ENCODE results near the gene MUC3A.
"Not testable (repeated sequence)": the region's sequence is repeated elsewhere in the genome, so short reads cannot be mapped to it uniquely, and the experiment has no call there.

MUC3A gene

DNA sequence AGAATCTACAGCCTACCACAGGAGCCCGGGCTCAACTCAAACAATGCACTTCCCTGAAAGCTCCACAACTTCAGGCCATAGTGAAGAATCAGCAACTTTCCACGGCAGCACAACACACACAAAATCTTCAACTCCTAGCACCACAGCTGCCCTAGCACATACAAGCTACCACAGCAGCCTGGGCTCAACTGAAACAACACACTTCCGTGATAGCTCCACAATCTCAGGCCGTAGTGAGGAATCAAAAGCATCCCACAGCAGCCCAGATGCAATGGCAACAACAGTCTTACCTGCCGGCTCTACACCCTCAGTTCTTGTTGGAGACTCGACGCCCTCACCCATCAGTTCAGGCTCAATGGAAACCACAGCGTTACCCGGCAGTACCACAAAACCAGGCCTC lies 42.3 kb downstream of the MUC3A start:
- no peak overlapping the region for H2BK5ac ChIP-seq (ENCODE audit: low read depth, low read length, poor library complexity)
- H2AFZ ChIP-seq (ENCODE audit: insufficient read depth, low read length, poor library complexity), result no peak overlapping the region
- no peaks in the 10 kb centered on the region for H3K27me3 ChIP-seq (ENCODE audit: insufficient read depth, low read length)
- H3K4me1 ChIP-seq (ENCODE audit: control insufficient read depth in 1 of 2, insufficient read depth in 2 of 2, low read length in 2 of 2), result no peaks in the 10 kb centered on the region
- no peak overlapping the region for H2BK120ac ChIP-seq (ENCODE audit: insufficient read depth, low read length, poor library complexity)
- H3K4ac ChIP-seq (ENCODE audit: low read depth, low read length), result no peak overlapping the region
- H4K91ac ChIP-seq (ENCODE audit: low read depth, low read length), result no peak overlapping the region
- no peak overlapping the region for H4K8ac ChIP-seq (ENCODE audit: low read depth, low read length)
- no peak overlapping the region for H3K23ac ChIP-seq (ENCODE audit: low read length)
- no peak overlapping the region for H3K4me2 ChIP-seq (ENCODE audit: low read length)
- H3K36me3 ChIP-seq (ENCODE audit: control insufficient read depth in 1 of 2, insufficient read depth in 2 of 2, low read length in 2 of 2), result no peaks in the 10 kb centered on the region
- no peak overlapping the region for H4K12ac ChIP-seq (ENCODE audit: low read depth, low read length)
- H3K79me1 ChIP-seq (ENCODE audit: low read length), result no peaks in the 10 kb centered on the region
- H2BK12ac ChIP-seq (ENCODE audit: low read length), result no peak overlapping the region
- no peaks in the 10 kb centered on the region for H3K79me2 ChIP-seq (ENCODE audit: control insufficient read depth, insufficient read depth, low read length, poor library complexity)
- H3K27ac ChIP-seq (ENCODE audit: low read depth, low read length), result no peak overlapping the region
- WGBS (ENCODE audit: extremely low coverage, insufficient coverage, insufficient read length), result no CpG with 5 or more reads among the region's 9 CpGs
- H3K9me3 ChIP-seq (ENCODE audit: insufficient read depth, low read depth, low read length), result peaks cover 6% of the 10 kb centered on the region
- no peak overlapping the region for H3K14ac ChIP-seq (ENCODE audit: low read length)
- DNase-seq, result no peak
- no peak overlapping the region for H2AK5ac ChIP-seq (ENCODE audit: low read length)
- H3K18ac ChIP-seq (ENCODE audit: low read length), result no peak overlapping the region
- no peak overlapping the region for H3K9ac ChIP-seq (ENCODE audit: low read length)
- H3K4me3 ChIP-seq (ENCODE audit: low read depth, low read length), result no peak overlapping the region

DNA sequence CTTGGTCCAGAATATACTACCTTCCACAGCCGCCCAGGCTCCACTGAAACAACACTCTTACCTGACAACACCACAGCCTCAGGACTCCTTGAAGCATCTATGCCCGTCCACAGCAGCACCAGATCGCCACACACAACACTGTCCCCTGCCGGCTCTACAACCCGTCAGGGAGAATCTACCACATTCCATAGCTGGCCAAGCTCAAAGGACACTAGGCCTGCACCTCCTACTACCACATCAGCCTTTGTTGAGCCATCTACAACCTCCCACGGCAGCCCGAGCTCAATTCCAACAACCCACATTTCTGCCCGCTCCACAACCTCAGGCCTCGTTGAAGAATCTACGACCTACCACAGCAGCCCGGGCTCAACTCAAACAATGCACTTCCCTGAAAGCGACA lies 42.9 kb downstream of the MUC3A start:
- no CpG with 5 or more reads among the region's 12 CpGs for WGBS (ENCODE audit: extremely low coverage, insufficient coverage, insufficient read length)
- H3K9ac ChIP-seq (ENCODE audit: low read length); H2AK5ac ChIP-seq (ENCODE audit: low read length); H3K79me1 ChIP-seq (ENCODE audit: low read length); H3K79me2 ChIP-seq (ENCODE audit: control insufficient read depth, insufficient read depth, low read length, poor library complexity); DNase-seq; H3K4me2 ChIP-seq (ENCODE audit: low read length); H4K12ac ChIP-seq (ENCODE audit: low read depth, low read length); H3K4ac ChIP-seq (ENCODE audit: low read depth, low read length); H3K4me3 ChIP-seq (ENCODE audit: low read depth, low read length); H3K18ac ChIP-seq (ENCODE audit: low read length); H3K27ac ChIP-seq (ENCODE audit: low read depth, low read length); H3K9me3 ChIP-seq (ENCODE audit: insufficient read depth, low read depth, low read length); H3K36me3 ChIP-seq (ENCODE audit: control insufficient read depth in 1 of 2, insufficient read depth in 2 of 2, low read length in 2 of 2); H2BK12ac ChIP-seq (ENCODE audit: low read length); H2AFZ ChIP-seq (ENCODE audit: insufficient read depth, low read length, poor library complexity); H3K14ac ChIP-seq (ENCODE audit: low read length); H4K8ac ChIP-seq (ENCODE audit: low read depth, low read length); H2BK120ac ChIP-seq (ENCODE audit: insufficient read depth, low read length, poor library complexity); H3K4me1 ChIP-seq (ENCODE audit: control insufficient read depth in 1 of 2, insufficient read depth in 2 of 2, low read length in 2 of 2); H3K23ac ChIP-seq (ENCODE audit: low read length); H2BK5ac ChIP-seq (ENCODE audit: low read depth, low read length, poor library complexity); H4K91ac ChIP-seq (ENCODE audit: low read depth, low read length); H3K27me3 ChIP-seq (ENCODE audit: insufficient read depth, low read length): not testable (repeated sequence)

DNA sequence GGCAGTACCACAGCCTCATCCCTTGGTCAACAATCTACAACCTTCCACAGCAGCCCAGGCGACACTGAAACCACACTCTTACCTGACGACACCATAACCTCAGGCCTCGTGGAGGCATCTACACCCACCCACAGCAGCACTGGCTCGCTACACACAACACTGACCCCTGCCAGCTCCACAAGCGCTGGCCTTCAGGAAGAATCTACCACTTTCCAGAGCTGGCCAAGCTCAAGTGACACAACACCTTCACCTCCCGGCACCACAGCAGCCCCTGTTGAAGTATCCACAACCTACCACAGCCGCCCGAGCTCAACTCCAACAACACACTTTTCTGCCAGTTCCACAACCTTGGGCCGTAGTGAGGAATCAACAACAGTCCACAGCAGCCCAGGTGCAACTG lies 45.3 kb downstream of the MUC3A start:
- not testable (repeated sequence) for H3K18ac ChIP-seq (ENCODE audit: low read length); H3K79me2 ChIP-seq (ENCODE audit: control insufficient read depth, insufficient read depth, low read length, poor library complexity); H2BK12ac ChIP-seq (ENCODE audit: low read length); H3K23ac ChIP-seq (ENCODE audit: low read length); H3K79me1 ChIP-seq (ENCODE audit: low read length); DNase-seq; H3K27ac ChIP-seq (ENCODE audit: low read depth, low read length); H4K8ac ChIP-seq (ENCODE audit: low read depth, low read length); H3K4ac ChIP-seq (ENCODE audit: low read depth, low read length); H3K4me3 ChIP-seq (ENCODE audit: low read depth, low read length); H3K4me1 ChIP-seq (ENCODE audit: control insufficient read depth in 1 of 2, insufficient read depth in 2 of 2, low read length in 2 of 2); H3K27me3 ChIP-seq (ENCODE audit: insufficient read depth, low read length); H3K14ac ChIP-seq (ENCODE audit: low read length); H4K12ac ChIP-seq (ENCODE audit: low read depth, low read length); H3K36me3 ChIP-seq (ENCODE audit: control insufficient read depth in 1 of 2, insufficient read depth in 2 of 2, low read length in 2 of 2); H2AK5ac ChIP-seq (ENCODE audit: low read length); H2AFZ ChIP-seq (ENCODE audit: insufficient read depth, low read length, poor library complexity); H3K4me2 ChIP-seq (ENCODE audit: low read length); H4K91ac ChIP-seq (ENCODE audit: low read depth, low read length); H3K9me3 ChIP-seq (ENCODE audit: insufficient read depth, low read depth, low read length); H2BK5ac ChIP-seq (ENCODE audit: low read depth, low read length, poor library complexity); H3K9ac ChIP-seq (ENCODE audit: low read length); H2BK120ac ChIP-seq (ENCODE audit: insufficient read depth, low read length, poor library complexity)
- no CpG with 5 or more reads among the region's 9 CpGs for WGBS (ENCODE audit: extremely low coverage, insufficient coverage, insufficient read length)

DNA sequence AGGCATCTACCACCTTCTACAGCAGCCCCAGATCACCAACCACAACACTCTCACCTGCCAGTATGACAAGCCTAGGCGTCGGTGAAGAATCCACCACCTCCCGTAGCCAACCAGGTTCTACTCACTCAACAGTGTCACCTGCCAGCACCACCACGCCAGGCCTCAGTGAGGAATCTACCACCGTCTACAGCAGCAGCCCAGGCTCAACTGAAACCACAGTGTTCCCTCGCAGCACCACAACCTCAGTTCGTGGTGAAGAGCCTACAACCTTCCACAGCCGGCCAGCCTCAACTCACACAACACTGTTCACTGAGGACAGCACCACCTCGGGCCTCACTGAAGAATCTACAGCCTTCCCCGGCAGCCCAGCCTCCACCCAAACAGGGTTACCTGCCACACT lies 49.2 kb downstream of the MUC3A start:
- not testable (repeated sequence) for H4K91ac ChIP-seq (ENCODE audit: low read depth, low read length); H4K12ac ChIP-seq (ENCODE audit: low read depth, low read length); H2BK5ac ChIP-seq (ENCODE audit: low read depth, low read length, poor library complexity); H2AFZ ChIP-seq (ENCODE audit: insufficient read depth, low read length, poor library complexity); H3K18ac ChIP-seq (ENCODE audit: low read length); H3K4me1 ChIP-seq (ENCODE audit: control insufficient read depth in 1 of 2, insufficient read depth in 2 of 2, low read length in 2 of 2); H3K4ac ChIP-seq (ENCODE audit: low read depth, low read length); H3K27me3 ChIP-seq (ENCODE audit: insufficient read depth, low read length); H4K8ac ChIP-seq (ENCODE audit: low read depth, low read length); H2BK12ac ChIP-seq (ENCODE audit: low read length); H3K79me1 ChIP-seq (ENCODE audit: low read length); H3K36me3 ChIP-seq (ENCODE audit: control insufficient read depth in 1 of 2, insufficient read depth in 2 of 2, low read length in 2 of 2); DNase-seq; H3K79me2 ChIP-seq (ENCODE audit: control insufficient read depth, insufficient read depth, low read length, poor library complexity); H2AK5ac ChIP-seq (ENCODE audit: low read length); H3K9me3 ChIP-seq (ENCODE audit: insufficient read depth, low read depth, low read length); H3K14ac ChIP-seq (ENCODE audit: low read length); H3K4me2 ChIP-seq (ENCODE audit: low read length); H3K9ac ChIP-seq (ENCODE audit: low read length); H2BK120ac ChIP-seq (ENCODE audit: insufficient read depth, low read length, poor library complexity); H3K27ac ChIP-seq (ENCODE audit: low read depth, low read length); H3K23ac ChIP-seq (ENCODE audit: low read length); H3K4me3 ChIP-seq (ENCODE audit: low read depth, low read length)
- WGBS (ENCODE audit: extremely low coverage, insufficient coverage, insufficient read length), result no CpG with 5 or more reads among the region's 10 CpGs

All from trophoblast cell (in vitro differentiated cells and primary cell).